ENCODE results near the gene NFYB. TPM values are rescaled to one million over a fixed set of nuclear protein-coding genes. Genes with fewer than 3 reads are reported as not detected.
"Not testable (repeated sequence)": the region's sequence is repeated elsewhere in the genome, so short reads cannot be mapped to it uniquely, and the experiment has no call there.

The NFYB gene
- total and polyA plus RNA-seq, 4 donors, result 15.5 to 33.0 (median 24.5) TPM

- ATAC-seq (ENCODE audit: insufficient read depth, low FRiP score), result no peak
- TF ChIP-seq CTCF (IDR thresholded peaks at IDR 0.05; ENCODE audit: control extremely low read depth, extremely low read depth), result no peak
- H3K36me3 ChIP-seq (ENCODE audit: control insufficient read depth in 4 of 4, insufficient read depth in 4 of 4, low read length in 4 of 4), result no peaks in the 10 kb centered on the region
- H3K27ac ChIP-seq (ENCODE audit: low read depth in 1 of 2, low read length in 1 of 2), result no peak overlapping the region
- H3K27me3 ChIP-seq (ENCODE audit: control insufficient read depth in 3 of 3, insufficient read depth in 3 of 3, low read length in 2 of 3), result no peaks in the 10 kb centered on the region
- no peak overlapping the region for H3K4me3 ChIP-seq
- no peak overlapping the region for H3K9ac ChIP-seq (ENCODE audit: insufficient read depth in 1 of 2, low read length in 2 of 2)
- 18 to 43% methylated on average over 2 of the region's 2 CpGs for WGBS, 2 donors
- no peaks in the 10 kb centered on the region for H3K9me3 ChIP-seq (ENCODE audit: control insufficient read depth in 4 of 4, insufficient read depth in 3 of 4, low read length in 3 of 4)
- DNase-seq, result no peak
- H3K4me1 ChIP-seq (ENCODE audit: control insufficient read depth in 5 of 5, insufficient read depth in 5 of 5, low read length in 5 of 5), result peaks cover 0 to 31% (median 7%) of the 10 kb centered on the region in 5 donors
These were observed 39.3 kb upstream of the NFYB start for GRCh38 chr12:104177336-104177662.

DNA sequence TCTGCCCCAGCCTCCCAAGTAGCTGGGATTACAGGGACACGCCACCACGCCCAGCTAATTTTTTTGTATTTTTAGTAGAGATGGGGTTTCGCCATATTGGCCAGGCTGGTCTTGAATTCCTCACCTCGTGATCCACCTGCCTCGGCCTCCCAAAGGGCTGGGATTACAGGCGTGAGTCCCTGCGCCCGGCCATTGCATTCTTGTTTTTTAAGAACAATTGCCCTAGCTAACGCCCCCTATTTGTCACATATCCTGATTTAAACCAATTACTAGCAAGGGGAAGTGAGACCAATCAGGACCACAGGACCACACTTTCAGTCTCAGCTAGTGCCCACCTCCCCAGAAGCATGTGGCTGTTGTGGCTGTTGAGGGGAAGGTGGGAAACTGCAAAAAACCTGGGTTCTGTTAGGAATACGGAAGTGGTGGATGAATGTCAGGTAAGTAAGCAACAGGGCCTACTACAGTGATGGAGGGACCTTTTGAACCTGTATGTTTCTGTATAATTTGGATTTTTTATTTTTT, 37.8 kb upstream of the NFYB start:
- no peak overlapping the region for H3K27ac ChIP-seq (ENCODE audit: low read depth in 1 of 2, low read length in 1 of 2)
- TF ChIP-seq CTCF (IDR thresholded peaks at IDR 0.05; ENCODE audit: control extremely low read depth, extremely low read depth), result no peak
- H3K27me3 ChIP-seq (ENCODE audit: control insufficient read depth in 3 of 3, insufficient read depth in 3 of 3, low read length in 2 of 3), result no peaks in the 10 kb centered on the region
- no peak overlapping the region for H3K4me3 ChIP-seq
- H3K36me3 ChIP-seq (ENCODE audit: control insufficient read depth in 4 of 4, insufficient read depth in 4 of 4, low read length in 4 of 4), result no peaks in the 10 kb centered on the region
- WGBS, 2 donors, result 84 to 85% methylated on average over 10 of the region's 10 CpGs
- no peak overlapping the region for H3K9ac ChIP-seq (ENCODE audit: insufficient read depth in 1 of 2, low read length in 2 of 2)
- H3K4me1 ChIP-seq (ENCODE audit: control insufficient read depth in 5 of 5, insufficient read depth in 5 of 5, low read length in 5 of 5), result peaks cover 0 to 25% (median 7%) of the 10 kb centered on the region in 5 donors
- DNase-seq (no peak), ATAC-seq (ENCODE audit: insufficient read depth, low FRiP score) (no peak)
- H3K9me3 ChIP-seq (ENCODE audit: control insufficient read depth in 4 of 4, insufficient read depth in 3 of 4, low read length in 3 of 4), result no peaks in the 10 kb centered on the region

DNA sequence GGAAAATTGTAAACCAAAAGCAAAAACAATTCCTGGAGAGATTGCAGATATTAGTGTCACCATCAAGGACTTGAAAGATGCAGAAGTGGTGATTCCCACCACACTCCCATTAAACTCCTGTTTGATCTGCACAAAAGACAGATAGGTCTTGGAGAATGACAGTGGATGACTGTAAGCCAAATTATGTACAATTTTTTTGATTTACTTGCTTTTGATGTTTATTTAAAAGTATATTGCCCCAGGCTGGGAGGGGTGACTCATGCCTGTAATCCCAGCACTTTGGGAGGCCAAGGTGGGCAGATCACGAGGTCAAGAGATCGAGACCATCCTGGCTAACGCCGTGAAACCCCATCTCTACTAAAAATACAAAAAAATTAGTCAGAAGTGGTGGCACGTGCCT, 35.8 kb upstream of the NFYB start:
- 95 to 97% methylated on average over 5 of the region's 5 CpGs for WGBS, 2 donors

DNA sequence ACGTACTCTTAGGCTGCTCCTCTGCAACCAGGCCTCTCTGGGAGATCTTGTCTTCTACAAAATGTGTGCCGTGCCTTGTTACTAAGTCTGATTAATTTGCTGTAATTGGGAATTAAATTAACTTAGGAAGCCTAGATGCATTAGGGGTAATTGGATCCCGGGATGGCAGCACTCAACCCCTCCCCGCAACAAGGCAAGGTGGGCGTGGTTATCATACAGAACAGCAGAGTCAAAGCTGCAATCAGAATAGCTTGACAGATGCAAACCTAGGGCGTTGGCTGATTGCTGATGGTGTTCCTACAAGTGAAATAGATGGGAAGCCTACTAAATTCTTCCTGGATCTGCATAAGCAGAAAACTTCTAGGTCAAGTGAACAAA, 34.5 kb upstream of the NFYB start:
- no peak for DNase-seq
- H3K4me3 ChIP-seq, result no peak overlapping the region
- H3K9me3 ChIP-seq (ENCODE audit: control insufficient read depth in 4 of 4, insufficient read depth in 3 of 4, low read length in 3 of 4), result no peaks in the 10 kb centered on the region
- H3K36me3 ChIP-seq (ENCODE audit: control insufficient read depth in 4 of 4, insufficient read depth in 4 of 4, low read length in 4 of 4), result no peaks in the 10 kb centered on the region
- no peak for ATAC-seq (ENCODE audit: insufficient read depth, low FRiP score)
- 95% methylated on average over 6 of the region's 6 CpGs for WGBS, 2 donors
- H3K27me3 ChIP-seq (ENCODE audit: control insufficient read depth in 3 of 3, insufficient read depth in 3 of 3, low read length in 2 of 3), result no peaks in the 10 kb centered on the region
- peaks cover 0 to 9% (median under 1%) of the 10 kb centered on the region in 5 donors for H3K4me1 ChIP-seq (ENCODE audit: control insufficient read depth in 5 of 5, insufficient read depth in 5 of 5, low read length in 5 of 5)
- H3K27ac ChIP-seq (ENCODE audit: low read depth in 1 of 2, low read length in 1 of 2), result no peak overlapping the region
- H3K9ac ChIP-seq (ENCODE audit: insufficient read depth in 1 of 2, low read length in 2 of 2), result no peak overlapping the region
- no peak for TF ChIP-seq CTCF (IDR thresholded peaks at IDR 0.05; ENCODE audit: control extremely low read depth, extremely low read depth)

More for the DNA sequence above, 35.8 kb upstream of the NFYB start:
- peaks cover 0 to 19% (median 4%) of the 10 kb centered on the region in 5 donors for H3K4me1 ChIP-seq (ENCODE audit: control insufficient read depth in 5 of 5, insufficient read depth in 5 of 5, low read length in 5 of 5)
- not testable (repeated sequence) for ATAC-seq (ENCODE audit: insufficient read depth, low FRiP score); H3K9me3 ChIP-seq (ENCODE audit: control insufficient read depth in 4 of 4, insufficient read depth in 3 of 4, low read length in 3 of 4); H3K4me3 ChIP-seq; DNase-seq; H3K27ac ChIP-seq (ENCODE audit: low read depth in 1 of 2, low read length in 1 of 2); H3K9ac ChIP-seq (ENCODE audit: insufficient read depth in 1 of 2, low read length in 2 of 2); H3K27me3 ChIP-seq (ENCODE audit: control insufficient read depth in 3 of 3, insufficient read depth in 3 of 3, low read length in 2 of 3); H3K36me3 ChIP-seq (ENCODE audit: control insufficient read depth in 4 of 4, insufficient read depth in 4 of 4, low read length in 4 of 4)
